HG02642 (cell line): ENCODE measurements around the gene RUNDC1.

ENCODE experiments used
- ATAC-seq: cut with Tn5 transposase; IDR thresholded peaks from one replicate; pipeline ENCODE4 v1.9.1; 2021; ENCODE audit warnings: mild to moderate bottlenecking; ENCODE audit not compliant: unreplicated experiment, poor library complexity

RUNDC1 gene

DNA sequence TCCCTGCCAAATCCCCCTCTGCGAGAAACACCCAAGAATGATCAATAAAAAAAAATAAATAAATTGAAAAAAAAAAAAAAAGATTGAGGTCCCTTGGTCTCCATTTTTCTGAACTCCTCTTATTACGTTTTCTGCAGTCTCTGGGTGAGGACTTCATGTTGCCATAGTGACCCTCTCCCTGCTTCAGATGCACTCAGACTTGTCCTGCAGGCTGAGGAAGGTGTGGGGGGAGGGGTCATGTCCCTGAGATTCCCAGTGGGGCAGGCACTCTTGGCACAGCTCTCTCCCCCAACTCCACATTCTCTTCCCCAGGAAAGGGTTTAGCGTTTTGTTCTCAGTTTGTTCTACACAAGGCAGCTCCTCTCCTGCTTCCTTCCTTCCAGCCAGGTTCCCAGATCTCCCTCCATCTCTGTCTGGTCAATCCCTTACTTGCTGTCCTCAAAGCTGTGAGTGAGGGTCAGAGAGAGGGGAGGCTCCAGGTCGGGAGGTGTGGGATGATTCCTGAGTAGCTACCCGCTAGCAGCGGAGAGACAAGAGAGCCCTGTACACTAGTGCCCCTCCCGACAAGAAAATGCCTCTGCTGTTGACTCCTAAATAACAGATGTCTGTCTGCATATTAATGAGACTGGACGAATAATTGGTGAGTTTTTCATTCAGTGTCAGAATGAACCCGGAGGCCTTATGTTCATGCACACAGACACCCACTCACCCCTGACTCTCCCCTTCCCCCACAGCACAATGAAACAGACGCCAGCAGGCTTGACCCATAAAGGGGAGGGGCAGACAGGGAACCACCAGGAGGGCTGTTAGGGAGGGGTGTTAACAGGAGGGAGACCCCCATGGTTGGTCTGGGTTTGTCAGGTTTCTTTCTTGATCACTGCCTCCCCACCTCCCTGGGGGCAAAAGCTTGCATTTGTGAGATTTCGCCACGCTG, 53.9 kb downstream of the RUNDC1 start:
- ATAC-seq: no peak

DNA sequence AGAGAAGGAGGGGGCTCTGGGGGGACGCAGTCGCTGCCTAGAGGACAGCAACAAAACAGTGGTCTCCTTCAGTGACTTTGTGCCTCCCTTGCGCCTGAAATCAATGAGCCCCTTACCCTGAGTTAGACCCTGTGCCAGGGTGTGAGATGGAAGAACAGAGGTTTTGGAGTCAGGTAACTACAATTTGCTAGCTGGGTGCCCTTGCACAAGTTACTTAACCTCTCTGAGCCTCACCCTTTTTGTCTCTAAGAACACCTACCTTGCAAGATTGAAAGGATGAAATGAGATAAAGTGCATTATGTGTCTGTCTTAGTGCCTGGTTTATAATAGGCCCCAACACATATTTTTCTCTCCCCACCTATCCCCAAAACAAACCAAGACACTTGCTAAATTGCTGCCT, 54.5 kb downstream of the RUNDC1 start:
- ATAC-seq: no peak

DNA sequence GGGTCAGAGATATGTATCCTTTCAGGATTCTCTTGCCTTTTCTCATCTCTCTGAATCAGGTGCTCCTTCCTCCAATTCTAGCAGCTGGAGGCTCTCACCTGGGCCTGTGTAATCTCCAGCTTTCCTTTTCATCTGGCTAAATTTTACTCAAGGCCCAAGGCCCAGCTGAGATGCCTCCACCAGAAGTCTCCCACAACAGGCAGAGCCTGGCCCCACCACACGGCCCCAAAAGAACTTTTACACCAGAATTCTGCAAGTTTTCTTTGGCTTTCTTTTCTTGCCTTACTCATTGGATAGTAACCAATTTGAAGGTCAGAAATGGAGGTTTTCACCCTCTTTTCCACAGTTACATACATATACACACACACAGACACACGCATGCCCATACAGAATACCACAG, 59.3 kb downstream of the RUNDC1 start:
- ATAC-seq: no peak

DNA sequence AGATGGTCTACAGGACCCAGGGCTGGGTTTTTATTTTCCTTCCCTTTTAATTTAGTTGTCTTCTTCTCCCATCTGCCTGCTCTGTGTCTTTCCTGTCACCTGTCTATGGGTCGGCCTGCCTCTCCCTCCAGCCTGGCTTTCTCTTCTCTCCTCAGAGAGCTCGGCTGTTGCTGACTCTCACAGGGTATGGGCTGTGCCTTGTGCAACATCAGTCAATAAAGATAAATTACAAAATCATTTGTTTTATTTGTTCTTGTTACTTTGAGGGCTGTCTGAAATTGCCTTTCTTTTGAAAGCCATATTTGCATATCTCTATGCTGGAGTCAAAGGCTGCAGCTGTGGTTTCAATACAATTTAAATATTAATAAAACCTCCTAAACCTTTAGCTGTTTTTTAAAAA, 60.3 kb downstream of the RUNDC1 start:
- ATAC-seq: no peak

- no peak for ATAC-seq
These were observed 61.8 kb downstream of the RUNDC1 start for GRCh38 chr17:43042025-43042628.
